Measurements from ENCODE around the gene GOLGA8N.
"Not testable (repeated sequence)": the region's sequence is repeated elsewhere in the genome, so short reads cannot be mapped to it uniquely, and the experiment has no call there.

Gene GOLGA8N

DNA sequence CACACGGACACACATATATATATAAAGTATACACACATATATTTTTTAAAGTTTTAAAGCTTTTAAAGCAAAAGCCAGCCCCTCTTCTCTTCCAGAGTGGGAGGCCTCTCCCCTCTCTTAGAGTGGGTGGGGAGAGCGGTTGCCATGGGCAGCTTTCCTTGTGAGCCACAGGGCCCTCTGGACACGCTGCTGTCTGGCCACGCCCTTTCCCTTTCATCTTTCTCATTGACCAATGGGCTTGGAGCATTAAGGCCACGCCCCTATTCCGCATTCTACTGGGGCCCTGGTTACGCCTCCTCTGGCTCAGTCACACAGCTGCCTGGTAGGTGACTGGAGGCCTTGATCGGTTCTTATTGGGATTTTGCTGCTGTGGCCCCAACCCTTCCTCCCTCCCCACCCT is at the start of gene GOLGA8N:
Gene GOLGA8N (plus strand): TSS at position 306 of the 400 bp plus-strand sequence.
- FAIRE-seq; DNase-seq (ENCODE audit: low spot score): not testable (repeated sequence)

DNA sequence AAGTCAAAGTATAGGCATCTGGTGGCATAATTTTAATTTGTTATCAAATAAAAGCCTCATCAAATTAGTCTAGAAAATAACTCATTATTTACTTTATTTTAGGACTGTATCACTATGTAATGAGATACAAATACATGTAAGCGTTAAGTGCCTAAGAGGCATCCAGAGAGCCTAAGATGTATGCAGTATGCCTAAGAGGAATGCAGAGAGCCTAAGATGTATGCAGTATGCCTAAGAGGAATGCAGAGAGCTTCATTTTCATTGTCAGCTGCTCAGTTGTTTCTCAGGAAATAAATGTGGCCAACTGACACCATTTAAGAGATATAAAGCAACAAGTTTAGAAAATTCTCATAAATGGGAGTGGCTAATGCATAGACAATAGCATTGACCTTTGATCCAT is 49.8 kb upstream of the GOLGA8N start:
- FAIRE-seq; DNase-seq (ENCODE audit: low spot score): not testable (repeated sequence)

DNA sequence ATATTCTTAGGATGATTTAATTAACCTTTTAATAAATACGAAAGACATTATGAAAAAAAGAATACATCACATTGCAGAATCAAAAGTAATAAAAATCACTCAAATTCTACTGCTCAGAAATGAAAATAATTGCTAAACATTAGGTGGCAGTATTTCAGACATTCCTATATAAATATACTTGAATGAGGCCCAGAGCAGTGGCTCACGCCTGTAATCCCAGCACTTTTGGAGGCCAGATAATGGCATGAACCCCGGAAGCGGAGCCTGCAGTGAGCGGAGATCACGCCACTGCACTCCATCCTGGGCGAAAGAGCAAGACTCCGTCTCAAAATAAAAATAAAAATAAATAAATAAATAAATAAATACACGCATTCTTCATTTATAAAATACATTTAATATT is 48.1 kb upstream of the GOLGA8N start:
- FAIRE-seq, result peak; percentile 65
- not testable (repeated sequence) for DNase-seq (ENCODE audit: low spot score)

DNA sequence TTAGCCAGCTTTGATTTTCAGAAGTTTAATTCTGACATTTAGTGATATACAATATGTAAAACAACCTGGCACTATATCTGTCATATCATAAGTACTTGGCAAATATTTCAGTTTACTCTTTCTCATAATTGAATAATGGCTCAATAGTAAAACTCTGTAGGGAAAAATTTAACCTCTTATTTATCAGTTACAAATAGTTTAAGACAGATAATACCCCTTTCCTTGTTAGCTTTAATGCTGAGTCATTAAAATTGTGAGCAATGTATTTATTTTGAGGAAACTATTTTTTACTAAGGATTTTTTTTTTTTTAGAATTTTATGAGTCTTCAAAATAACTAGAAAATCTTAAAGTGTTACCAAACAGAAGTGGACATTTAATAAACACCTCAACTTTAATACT is 38.7 kb upstream of the GOLGA8N start:
- FAIRE-seq; DNase-seq (ENCODE audit: low spot score): not testable (repeated sequence)

DNA sequence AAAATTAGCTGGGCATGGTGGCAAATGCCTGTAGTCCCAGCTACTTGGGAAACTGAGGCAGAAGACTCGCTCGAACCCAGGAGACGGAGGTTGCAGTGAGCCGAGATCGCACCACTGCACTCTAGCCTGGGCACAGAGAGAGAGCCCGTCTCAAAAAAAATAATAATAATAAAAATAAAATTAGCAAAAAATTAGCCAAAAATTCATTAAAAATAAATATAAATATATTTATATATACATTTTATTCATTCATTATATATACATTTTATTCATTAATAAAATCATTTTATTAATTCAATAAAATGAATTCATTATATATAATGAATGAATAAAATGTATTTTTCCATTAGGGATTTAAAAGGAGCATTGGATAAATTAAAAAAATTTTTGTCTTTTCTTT is 31.1 kb upstream of the GOLGA8N start:
- FAIRE-seq, result peak; percentile 74

DNA sequence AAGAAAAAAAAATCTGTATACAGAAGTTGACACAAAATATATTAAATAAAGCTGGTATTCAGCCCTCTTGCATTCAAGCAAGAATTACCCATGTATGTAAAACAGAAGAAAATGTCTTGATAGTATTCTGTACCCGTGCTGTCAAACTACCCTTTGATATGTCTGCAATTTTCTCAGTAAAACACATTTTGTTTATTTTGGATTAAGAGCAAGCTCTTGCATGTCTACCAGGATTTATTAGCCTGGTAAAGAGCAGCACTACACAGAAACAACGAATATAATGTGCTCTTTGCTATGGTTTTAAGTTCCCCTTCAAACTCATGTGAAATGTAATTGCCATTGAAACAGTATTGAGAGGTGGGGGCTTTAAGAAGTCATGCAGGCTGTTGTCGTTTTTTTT is 24.3 kb upstream of the GOLGA8N start:
- FAIRE-seq; DNase-seq (ENCODE audit: low spot score): not testable (repeated sequence)

More for the DNA sequence above, 31.1 kb upstream of the GOLGA8N start:
- peak; percentile 1 for DNase-seq (ENCODE audit: low spot score)

DNA sequence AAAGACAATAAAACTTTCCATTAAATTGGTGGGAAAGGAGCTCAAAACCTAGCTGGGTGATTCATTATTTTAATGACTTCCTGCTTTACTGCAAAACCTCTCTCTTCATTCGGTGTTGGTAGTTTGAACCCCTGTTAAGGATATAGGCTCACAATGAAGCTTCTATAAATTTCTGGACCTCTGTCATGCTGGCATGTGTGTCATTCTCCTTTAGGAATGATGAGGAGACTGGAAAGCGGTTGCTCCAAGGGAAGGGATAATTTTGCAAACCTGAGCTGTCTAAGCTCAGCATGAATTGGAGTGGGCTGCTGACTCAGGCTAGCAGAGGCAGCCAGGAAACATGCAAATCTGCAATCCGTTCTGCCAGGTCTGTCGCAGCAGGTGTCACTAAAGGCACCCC is 14.8 kb upstream of the GOLGA8N start:
- DNase-seq (ENCODE audit: low spot score); FAIRE-seq: not testable (repeated sequence)

DNA sequence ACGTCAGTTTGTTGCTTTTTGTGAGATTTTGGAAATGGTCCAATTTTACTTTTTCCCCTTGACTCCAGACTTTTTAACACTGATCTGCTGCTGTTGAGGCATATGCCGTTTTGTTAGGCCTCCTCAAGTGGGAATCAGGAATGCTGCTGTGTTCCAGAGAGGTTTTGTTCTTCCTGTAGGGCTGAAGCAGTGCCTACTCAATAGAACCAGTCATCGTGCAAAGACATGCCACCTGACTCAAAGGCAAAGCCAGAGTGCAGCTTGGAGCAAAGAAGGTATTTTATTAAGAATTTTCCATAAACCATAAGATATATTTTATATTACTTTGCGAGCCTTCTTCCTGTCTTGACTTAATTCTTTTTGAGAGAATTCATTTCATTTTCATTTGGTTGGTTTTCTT is 7.4 kb upstream of the GOLGA8N start:
- not testable (repeated sequence) for FAIRE-seq; DNase-seq (ENCODE audit: low spot score)

DNA sequence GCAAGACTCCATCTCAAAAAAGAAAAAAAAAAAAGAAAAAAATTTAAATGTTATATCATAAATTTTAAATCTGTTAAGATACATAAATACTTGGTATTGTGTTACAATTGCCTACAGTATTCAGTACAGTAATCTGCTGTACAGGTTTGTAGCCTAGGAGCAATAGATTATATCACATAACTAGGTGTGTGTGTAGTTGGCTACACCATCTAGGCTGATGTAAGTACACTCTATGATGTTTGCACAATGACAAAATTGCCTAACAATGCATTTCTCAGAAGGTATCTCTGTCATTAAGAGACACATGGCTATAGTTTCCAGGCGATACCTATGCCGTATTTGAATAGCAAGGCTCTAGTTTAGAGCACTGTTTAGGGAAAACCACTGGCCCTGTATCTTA is 16.3 kb downstream of the GOLGA8N start:
- not testable (repeated sequence) for DNase-seq (ENCODE audit: low spot score); FAIRE-seq

DNA sequence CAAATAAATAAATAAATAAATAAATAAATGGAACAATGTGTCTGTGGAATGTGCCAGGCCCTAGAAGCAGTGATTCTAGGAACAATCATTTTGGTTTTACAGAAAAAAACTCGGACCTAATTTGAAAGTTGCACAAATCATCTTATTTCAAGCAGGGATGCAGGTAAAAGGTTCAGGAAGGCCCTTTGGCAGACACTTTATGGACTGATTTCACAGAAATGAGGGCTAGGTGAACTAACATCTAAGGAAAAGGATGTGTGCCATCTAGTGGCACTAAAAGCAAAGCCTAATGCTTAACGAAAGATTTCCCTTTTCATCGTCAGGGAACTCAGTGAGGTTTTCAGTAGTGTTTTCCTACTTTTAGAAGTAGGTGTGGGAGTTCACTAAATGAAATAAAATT is 17.5 kb downstream of the GOLGA8N start:
- peak; percentile 66 for FAIRE-seq
- DNase-seq (ENCODE audit: low spot score), result not testable (repeated sequence)

DNA sequence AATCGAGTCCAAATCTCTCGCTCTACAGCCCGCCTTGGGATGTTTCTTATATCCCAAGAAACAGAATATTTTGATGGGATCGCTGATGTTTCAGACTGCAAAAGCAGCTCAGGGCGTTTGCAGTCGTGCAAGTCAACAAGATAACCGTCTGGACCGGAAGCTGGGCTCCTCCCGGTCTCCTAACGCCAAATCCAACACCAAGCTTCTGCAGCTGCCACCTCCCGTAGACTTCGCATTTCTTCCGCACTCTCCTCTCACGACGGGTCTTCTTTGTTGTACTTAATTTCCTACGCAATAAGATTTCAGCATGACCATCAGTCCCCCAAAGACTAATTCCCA is 21.4 kb downstream of the GOLGA8N start:
- not testable (repeated sequence) for DNase-seq (ENCODE audit: low spot score); FAIRE-seq

DNA sequence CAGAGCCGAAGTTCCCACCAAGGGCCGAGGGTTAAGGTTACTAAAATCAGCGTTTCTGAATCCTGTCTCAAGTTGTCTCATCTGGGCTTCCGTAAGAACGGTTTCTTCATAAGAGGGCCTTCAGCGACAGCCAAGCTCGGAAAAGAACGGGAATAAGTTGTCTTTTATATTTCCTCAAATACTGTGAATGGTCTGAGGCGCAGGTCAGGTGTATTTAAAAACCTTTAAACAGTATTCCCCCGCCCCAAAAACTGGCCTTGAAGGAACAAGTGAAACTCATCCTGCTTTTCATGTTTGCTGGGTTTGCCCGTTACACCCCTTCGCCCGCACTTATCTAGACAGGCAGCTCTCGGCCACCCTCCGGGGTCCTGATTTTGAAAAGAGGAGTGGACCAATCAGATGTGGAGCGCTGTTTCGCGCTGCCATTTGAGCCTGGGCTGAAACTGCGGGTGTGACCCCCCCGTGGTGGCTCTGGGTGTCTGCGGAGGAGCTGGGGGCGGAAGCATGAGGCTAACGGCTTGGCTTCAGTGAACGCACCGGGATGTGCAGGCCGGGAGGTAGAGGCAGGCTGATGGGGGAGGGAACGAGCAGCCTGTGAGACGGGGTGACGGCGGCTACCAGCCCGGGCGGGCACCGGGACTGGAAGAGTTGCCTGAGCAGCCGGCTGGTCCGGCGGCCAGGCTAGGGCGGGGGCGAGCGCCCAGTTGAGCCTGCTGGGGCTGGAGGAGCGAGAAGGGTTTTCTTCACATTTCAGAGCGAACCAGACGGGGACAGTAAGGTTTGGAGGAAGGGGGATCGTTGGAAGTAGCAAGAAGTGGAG is 22.0 kb downstream of the GOLGA8N start, which contains the start of gene ARHGAP11A:
Gene ARHGAP11A (plus strand): TSS at position 454 of the 820 bp plus-strand sequence. CDS start 708 bp downstream, outside the sequence.
- FAIRE-seq (peak; percentile 74), DNase-seq (ENCODE audit: low spot score) (peak; percentile 79)

DNA sequence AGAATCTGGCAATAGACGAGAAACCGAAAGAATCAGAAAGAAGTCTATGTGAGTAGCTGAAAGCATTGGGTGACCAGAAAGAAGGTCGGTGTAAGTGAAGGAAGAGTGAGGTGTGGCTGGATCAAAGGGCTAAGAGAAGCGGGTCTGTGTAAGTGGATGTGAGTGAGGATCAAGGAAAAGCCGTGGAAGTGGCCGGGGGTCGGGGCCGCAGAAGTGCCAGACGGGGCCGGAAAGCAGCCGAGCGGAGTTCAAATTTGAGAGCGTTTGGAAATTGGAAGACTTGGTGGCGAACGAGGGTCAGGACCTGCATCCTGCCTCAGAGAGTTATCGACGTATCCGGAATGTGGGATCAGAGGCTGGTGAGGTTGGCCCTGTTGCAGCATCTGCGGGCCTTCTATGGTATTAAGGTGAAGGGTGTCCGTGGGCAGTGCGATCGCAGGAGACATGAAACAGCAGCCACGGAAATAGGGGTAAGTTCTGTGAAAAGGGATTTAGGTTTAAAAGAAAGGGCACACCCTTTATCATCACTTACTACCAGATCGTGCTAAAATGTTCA is 22.7 kb downstream of the GOLGA8N start:
- DNase-seq (ENCODE audit: low spot score); FAIRE-seq: not testable (repeated sequence)

DNA sequence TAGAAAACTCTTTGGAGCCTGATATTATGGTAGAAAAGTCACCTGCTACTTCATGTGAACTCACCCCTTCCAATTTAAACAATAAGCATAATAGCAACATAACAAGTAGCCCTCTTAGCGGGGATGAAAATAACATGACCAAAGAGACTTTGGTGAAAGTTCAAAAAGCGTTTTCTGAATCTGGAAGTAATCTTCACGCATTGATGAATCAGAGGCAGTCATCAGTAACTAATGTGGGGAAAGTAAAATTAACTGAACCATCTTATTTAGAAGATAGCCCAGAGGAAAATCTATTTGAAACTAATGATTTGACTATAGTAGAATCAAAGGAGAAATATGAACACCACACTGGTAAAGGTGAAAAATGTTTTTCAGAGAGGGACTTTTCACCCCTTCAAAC is 43.2 kb downstream of the GOLGA8N start:
- FAIRE-seq (no peak), DNase-seq (ENCODE audit: low spot score) (no peak)

DNA sequence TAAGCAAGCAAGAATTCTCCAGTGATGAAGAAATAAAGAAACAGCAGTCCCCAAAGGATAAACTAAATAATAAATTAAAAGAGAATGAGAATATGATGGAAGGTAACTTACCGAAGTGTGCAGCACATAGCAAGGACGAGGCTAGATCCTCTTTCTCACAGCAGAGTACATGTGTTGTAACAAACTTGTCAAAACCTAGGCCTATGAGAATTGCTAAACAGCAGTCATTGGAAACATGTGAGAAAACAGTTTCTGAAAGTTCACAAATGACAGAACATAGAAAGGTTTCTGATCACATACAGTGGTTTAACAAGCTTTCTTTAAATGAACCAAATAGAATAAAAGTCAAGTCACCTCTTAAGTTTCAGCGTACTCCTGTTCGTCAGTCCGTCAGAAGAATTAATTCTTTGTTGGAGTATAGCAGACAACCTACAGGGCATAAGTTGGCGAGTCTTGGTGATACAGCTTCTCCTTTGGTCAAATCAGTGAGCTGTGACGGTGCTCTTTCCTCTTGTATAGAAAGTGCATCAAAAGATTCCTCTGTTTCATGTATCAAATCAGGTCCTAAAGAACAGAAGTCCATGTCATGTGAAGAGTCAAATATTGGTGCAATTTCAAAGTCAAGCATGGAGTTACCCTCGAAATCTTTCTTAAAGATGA is 43.8 kb downstream of the GOLGA8N start:
- no peak for DNase-seq (ENCODE audit: low spot score)
- no peak for FAIRE-seq

DNA sequence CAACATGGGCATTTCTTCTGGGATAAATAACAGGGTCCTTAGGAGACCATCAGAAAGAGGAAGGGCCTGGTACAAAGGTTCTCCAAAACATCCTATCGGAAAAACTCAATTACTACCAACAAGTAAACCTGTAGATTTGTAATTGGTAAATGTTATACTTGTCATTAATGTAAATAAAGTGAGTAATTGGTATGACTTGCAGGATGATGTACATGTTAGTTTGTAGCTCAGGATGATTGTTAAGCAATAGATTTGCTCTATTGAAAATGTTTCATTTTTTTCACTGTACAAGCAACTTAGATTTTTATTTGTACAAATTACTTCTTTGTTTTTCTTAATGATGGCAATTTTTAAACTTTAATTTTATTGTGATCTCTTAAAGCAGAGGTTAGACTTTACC is 44.4 kb downstream of the GOLGA8N start:
- DNase-seq (ENCODE audit: low spot score) (no peak), FAIRE-seq (no peak)

DNA sequence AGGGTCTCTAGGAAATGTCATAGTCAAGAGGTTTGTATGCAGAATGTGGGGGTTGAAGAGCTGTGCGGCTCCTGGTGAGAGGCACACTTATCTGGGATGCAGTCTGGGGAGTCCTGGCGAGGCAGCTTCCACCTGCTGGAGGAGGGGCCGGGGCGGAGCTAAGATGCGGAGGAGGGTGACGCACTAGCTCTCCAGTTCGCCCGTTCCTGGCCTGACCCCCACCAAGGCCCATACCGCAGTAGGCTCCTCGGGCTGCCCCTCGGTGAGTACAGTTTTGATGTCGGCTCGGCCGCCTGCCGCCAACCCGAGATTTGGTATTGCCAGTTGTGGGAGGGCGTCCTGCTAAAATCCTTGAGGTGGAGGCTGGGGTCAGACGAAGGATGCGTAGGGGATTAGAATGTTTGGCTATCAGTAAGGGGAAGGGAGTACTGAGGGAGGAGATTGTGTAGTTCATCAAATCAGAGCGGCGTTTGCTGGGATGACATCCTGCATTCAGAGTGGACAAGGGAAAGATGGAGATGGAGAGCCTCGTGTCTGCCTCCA is 48.3 kb downstream of the GOLGA8N start, which contains the start of gene SCG5:
Gene SCG5 (plus strand): TSS at position 194 of the 543 bp plus-strand sequence. CDS start 1,883 bp downstream, outside the sequence.
- DNase-seq (ENCODE audit: low spot score), result no peak
- FAIRE-seq, result no peak

DNA sequence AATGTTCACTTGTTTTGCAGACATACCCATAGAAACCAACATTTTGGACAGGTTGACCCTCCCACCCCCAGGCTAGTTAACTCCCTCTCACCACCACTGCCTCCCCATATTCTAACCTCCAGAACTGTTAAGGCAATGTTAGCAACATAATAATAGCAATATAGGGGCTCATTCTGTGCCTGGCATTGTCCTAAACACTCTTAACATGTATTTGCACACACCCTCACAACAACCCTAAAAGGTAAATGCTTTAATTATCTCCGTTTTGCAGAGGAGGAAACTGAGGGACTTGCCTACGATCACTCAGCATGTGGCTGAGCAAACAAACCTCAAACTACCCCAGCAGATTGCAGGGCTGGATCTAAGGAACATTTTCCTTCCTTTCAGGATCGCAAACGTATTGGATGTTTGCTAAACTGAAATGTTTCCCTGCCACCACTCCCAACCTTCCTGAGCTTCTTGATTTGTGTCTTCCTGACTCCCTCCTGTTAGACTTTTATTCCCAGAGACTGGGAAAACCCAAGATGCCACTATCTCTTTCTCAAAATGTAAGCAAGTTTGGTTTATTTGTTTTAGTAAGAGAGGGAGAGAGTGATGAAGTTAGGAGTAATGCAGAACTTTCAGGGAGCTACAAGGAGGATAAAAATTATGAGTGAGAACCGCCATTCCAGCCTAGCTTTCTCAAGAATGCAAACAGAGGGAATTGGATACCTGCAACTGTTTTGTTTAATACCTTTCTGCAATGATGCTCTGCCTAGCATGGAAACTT is 49.6 kb downstream of the GOLGA8N start:
- FAIRE-seq, result no peak
- DNase-seq (ENCODE audit: low spot score), result no peak

DNA sequence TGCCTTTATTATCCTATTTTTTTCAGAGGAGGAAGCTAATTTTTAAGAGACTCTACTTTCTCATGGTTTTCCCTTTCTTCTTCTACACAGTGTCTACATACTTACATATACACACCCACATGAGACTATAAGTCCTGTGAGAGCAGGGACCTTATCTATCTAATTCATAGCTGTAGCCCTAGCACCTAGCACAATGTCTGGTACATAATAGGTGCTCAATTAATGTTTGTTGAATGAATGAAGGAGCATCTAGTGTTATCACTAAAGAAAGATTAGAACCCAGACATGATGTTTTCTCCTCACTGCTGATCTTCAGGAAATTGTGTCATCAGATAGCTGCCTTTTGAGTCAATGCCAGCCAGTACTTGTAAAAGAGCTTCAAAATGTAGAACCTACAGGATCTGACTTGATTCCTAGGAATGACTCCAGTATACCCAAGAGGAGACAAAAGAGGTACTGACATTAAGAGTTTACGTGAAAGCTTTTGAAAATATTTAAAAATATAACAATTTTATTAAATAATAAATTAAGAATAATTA is 50.7 kb downstream of the GOLGA8N start:
- FAIRE-seq, result no peak
- DNase-seq (ENCODE audit: low spot score), result no peak

DNA sequence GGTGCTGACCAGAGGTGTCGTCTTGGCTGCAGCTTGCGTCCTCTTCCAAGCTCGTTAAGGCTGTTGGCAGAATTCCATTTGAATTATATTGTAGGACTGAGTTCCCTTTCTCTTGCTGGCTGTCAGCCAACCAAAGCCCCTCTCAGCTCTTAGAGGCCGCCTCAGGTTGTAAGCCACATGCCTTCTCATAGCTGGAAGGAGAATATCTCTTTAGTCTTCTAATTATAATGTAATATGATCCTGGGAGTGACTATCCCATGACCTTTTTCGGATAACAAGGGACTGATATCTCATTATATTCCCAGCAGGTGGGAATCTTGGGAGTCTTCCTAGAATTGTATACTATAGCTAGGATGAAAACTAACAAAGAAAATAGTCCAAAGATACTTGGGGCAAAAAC is 53.0 kb downstream of the GOLGA8N start:
- DNase-seq (ENCODE audit: low spot score), result no peak
- no peak for FAIRE-seq

DNA sequence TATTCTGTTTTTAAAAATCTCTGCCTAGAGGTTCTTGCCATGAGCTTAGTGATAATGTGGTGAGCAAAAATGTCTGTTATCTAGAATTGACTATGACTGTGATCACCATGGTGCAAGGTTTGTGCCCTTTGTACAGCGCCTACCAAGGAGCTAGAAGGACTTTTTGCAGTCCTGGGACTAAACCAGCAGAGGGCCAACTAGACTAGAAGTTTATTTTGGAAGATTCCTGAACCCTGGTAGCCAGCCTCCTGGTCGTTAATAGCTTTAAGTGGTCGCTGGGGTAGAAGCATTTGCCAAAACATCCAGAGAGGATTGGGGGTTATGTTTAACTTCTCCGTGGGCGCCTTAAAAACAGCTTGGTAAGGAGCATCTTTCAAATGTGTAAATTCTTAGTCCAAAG is 56.1 kb downstream of the GOLGA8N start:
- no peak for DNase-seq (ENCODE audit: low spot score)
- no peak for FAIRE-seq
